GM06990 (cell line): Measurements from ENCODE around the gene PPFIA2.

Source experiments
- DNase-seq: peaks from one replicate; pipeline ENCODE4 v3.0.0-alpha.2; 2011; ENCODE audit not compliant: insufficient read length; ENCODE audit errors: extremely low read depth
- H3K27me3 ChIP-seq: replicated peaks from 2 replicates; pipeline ENCODE4 v1.6.0; 2011; ENCODE audit warnings: low read length; ENCODE audit not compliant: control insufficient read depth, insufficient read depth
- H3K36me3 ChIP-seq: 2 replicates; pipeline ENCODE4 v1.5.1; 2011; ENCODE audit warnings: low read length; ENCODE audit not compliant: control insufficient read depth, insufficient read depth
- H3K4me3 ChIP-seq: replicated peaks from 2 replicates; pipeline ENCODE4 v1.5.1; 2011; ENCODE audit warnings: low read depth, mild to moderate bottlenecking, control low read depth, low read length
- TF ChIP-seq, protein P1 (sequence below): IDR thresholded peaks from 2 replicates; pipeline ENCODE4 v1.5.1; 2011; ENCODE audit warnings: low read length, control low read depth, mild to moderate bottlenecking, inconsistent platforms; ENCODE audit not compliant: insufficient read depth, poor library complexity, severe bottlenecking

PPFIA2 gene

DNA sequence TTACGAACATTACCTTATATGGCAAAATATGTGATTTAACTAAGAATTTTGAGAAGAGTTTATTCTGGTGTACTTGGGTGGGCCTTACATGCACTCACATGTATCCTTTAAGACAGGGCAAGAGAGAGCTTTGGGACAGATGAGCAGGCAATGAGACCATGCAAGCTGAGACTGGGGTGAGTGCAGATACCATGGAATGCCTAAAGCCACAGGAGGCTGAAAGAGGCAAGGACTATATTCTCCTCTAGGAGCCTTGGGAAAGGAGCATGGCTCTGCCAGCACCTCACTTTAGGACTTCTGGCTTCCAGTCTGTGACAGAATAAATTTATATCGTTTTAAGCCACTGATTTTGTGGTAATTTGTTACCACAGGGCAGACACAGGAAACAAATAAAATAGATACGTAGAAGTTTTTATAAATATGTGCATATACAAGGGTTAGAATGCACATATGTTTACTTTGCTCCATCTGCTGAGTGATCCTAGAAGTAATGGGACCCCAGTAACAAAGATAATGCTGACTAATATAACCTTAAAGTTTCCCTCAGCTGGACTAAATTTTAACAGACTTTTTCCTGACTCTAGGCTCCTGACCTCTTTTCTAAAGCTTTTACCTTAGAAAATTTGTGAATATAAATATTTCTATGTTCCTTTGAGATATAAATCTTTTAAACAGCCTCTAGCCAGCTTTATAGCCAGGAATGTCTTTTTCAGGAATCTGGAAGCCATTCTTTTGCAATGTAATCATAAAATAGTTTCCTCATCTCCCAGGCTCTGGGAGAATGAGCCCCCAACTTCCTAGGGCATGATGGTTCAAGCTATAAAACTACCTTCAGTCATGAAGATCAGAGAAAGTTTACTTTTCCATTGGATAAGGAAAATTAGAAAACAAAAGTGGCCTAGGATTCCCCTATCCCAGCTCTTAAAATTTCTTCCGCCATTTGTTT is 216.8 kb downstream of the PPFIA2 start:
- DNase-seq, result no peak
- TF ChIP-seq, protein P1, sequence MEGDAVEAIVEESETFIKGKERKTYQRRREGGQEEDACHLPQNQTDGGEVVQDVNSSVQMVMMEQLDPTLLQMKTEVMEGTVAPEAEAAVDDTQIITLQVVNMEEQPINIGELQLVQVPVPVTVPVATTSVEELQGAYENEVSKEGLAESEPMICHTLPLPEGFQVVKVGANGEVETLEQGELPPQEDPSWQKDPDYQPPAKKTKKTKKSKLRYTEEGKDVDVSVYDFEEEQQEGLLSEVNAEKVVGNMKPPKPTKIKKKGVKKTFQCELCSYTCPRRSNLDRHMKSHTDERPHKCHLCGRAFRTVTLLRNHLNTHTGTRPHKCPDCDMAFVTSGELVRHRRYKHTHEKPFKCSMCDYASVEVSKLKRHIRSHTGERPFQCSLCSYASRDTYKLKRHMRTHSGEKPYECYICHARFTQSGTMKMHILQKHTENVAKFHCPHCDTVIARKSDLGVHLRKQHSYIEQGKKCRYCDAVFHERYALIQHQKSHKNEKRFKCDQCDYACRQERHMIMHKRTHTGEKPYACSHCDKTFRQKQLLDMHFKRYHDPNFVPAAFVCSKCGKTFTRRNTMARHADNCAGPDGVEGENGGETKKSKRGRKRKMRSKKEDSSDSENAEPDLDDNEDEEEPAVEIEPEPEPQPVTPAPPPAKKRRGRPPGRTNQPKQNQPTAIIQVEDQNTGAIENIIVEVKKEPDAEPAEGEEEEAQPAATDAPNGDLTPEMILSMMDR, result no peak

DNA sequence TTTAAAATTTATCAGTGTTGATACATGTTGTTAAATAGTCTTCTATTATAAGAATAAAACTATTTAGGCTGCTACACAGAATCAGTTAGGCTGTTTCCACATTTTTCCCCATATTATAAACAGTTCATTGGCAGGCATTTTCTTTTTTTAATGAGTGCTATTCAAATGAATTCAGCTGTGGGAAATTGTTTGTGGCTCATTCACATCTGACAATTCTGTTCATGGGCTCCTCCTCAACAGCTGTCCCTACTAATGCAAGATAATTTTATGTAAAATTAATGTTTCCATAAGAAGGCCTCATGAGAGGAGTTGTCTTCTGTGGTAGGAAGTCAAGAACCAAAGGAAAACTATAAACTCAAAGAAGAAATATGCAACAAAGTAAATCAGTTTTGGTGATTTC is 218.0 kb downstream of the PPFIA2 start:
- no peak for DNase-seq
- H3K27me3 ChIP-seq, result no peaks in the 10 kb centered on the region
- no peaks in the 10 kb centered on the region for H3K36me3 ChIP-seq
- TF ChIP-seq, protein P1, result no peak
- no peak overlapping the region for H3K4me3 ChIP-seq

More for the DNA sequence above, 216.8 kb downstream of the PPFIA2 start:
- Histone ChIP-seq H3K27me3 (no peaks in the 10 kb centered on the region), H3K36me3 (no peaks in the 10 kb centered on the region), H3K4me3 (no peak overlapping the region)

DNA sequence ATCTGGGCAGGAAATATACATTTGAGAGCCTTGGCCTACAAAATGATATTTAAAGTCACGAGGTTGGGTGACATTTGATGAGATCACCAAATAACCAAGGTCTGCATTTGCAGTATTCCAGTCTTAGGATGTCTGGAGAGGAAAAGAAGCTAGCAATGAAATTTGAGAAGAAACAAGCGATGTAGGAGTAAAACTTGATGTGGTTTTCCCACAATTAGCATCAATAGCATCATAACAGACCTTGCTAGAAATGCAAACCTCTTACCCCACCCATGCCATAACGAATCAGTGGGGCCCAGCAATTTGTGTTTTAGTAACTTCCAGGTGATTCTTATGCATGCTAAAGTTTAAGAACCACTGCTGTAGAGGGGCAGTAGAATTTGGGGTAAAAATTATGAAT is 219.9 kb downstream of the PPFIA2 start:
- Histone ChIP-seq H3K27me3 (no peaks in the 10 kb centered on the region), H3K36me3 (no peaks in the 10 kb centered on the region), H3K4me3 (no peak overlapping the region)
- DNase-seq, result no peak
- TF ChIP-seq, protein P1, result no peak

DNA sequence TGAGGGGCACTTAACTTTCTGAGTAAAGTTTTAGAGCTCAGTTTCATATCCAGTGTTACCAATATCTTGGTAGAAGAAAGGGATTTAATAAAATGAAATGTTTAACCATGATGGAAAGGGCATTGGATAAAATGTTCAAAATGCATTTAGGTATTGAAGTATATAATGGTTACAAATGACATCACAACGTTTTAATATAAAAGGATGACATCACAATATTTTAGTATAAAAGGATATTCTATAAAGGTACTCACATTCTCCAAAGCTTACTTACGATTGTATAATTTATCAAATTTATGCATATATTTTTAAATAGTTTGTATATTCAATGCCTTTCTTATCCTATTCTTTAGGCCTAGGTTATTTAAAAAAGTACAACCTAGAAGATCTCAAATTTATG is 226.1 kb downstream of the PPFIA2 start:
- TF ChIP-seq, protein P1, result no peak
- no peak for DNase-seq
- no peaks in the 10 kb centered on the region for H3K27me3 ChIP-seq
- no peaks in the 10 kb centered on the region for H3K36me3 ChIP-seq
- H3K4me3 ChIP-seq, result no peak overlapping the region

DNA sequence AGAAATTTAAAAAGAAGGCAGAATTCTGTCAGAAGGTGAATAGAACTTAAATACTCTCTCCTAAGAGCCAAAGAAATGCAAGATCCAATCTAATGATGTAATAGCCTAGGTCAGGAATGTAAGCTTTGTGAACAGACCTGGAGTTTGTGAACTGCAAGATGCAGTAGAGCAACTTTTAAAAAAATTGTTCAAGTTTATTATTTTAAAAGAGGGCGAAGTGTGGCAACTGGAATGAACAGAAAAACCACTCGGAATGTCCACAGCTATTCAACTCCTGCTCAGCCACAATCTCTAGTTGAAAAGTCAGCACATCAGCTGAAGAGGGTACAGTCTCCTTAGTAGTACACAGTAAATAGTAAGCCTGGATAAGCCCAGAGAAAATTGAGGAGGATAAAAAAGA is 228.8 kb downstream of the PPFIA2 start:
- TF ChIP-seq, protein P1, result no peak

More for the DNA sequence above, 228.8 kb downstream of the PPFIA2 start:
- DNase-seq, result no peak
- H3K4me3 ChIP-seq, result no peak overlapping the region
- H3K27me3 ChIP-seq, result no peaks in the 10 kb centered on the region
- H3K36me3 ChIP-seq, result no peaks in the 10 kb centered on the region
